GM19438 (cell line): Measurements from ENCODE around the gene NR0B1.

Source experiments
- ATAC-seq: cut with Tn5 transposase; IDR thresholded peaks from one replicate; pipeline ENCODE4 v1.9.1; 2021; ENCODE audit warnings: low read depth; ENCODE audit not compliant: unreplicated experiment

Gene NR0B1

GRCh38 chrX:30278365-30278764 lies 30.8 kb downstream of the NR0B1 start:
- no peak for ATAC-seq

- no peak for ATAC-seq
Measured at GRCh38 chrX:30275498-30275897, 33.7 kb downstream of the NR0B1 start.

GRCh38 chrX:30270639-30271038 lies 38.6 kb downstream of the NR0B1 start:
- no peak for ATAC-seq

GRCh38 chrX:30262763-30263162 lies 46.4 kb downstream of the NR0B1 start:
- no peak for ATAC-seq

GRCh38 chrX:30261012-30261411 lies 48.2 kb downstream of the NR0B1 start:
- ATAC-seq, result no peak

- ATAC-seq, result no peak
Measured at GRCh38 chrX:30259927-30260326, 49.3 kb downstream of the NR0B1 start.
